CD4-positive, alpha-beta T cell (primary cell): Measurements from ENCODE around the gene POLR3E. TPM values are rescaled to one million over a fixed set of nuclear protein-coding genes. Genes with fewer than 3 reads are reported as not detected.
A peak's percentile ranks its signal among the peaks of the same experiment; 100 is the strongest.

Experiments
- ATAC-seq: fragments of 200-7000 bp; cut with Tn5 transposase; one replicate; pipeline ENCODE4 v1.10.0; 2022; ENCODE audit warnings: mild to moderate bottlenecking; ENCODE audit not compliant: poor library complexity
- CTCF ChIA-PET: fragments of 350-600 bp; sonication (Branson Sonifier 250); formaldehyde crosslinking; loops from one replicate; lab custom pipeline; 2021; ENCODE audit warnings: antibody characterized with exemption, inconsistent platforms; lab: Charles Lee
- POLR2A ChIA-PET: fragments of 350-600 bp; sonication (Branson Sonifier 250); formaldehyde crosslinking; loops from one replicate; lab custom pipeline; 2021; ENCODE audit warnings: antibody characterized with exemption, inconsistent platforms; lab: Charles Lee
- DNase-seq, 14 experiments: peaks; one replicate each; pipeline ENCODE4 v3.0.0-alpha.2; 2013 to 2020; ENCODE audit warnings: mixed read lengths in 2 of 14
- H3K27ac ChIP-seq, 2 donors: one replicate each; pipeline versions ENCODE4 v1.5.1 to v1.7.0; 2013; ENCODE audit warnings: low read length in 2 of 2, low read depth in 1 of 2, mild to moderate bottlenecking in 1 of 2
- H3K27me3 ChIP-seq, 2 experiments: 1 replicate in 1 of 2; 2 replicates in 1 of 2; pipeline versions ENCODE4 v1.6.1 to v1.7.0; 2013; ENCODE audit warnings: low read length in 2 of 2, control low read depth in 1 of 2, mild to moderate bottlenecking in 1 of 2, moderate library complexity in 1 of 2; ENCODE audit not compliant: insufficient read depth in 2 of 2, control insufficient read depth in 1 of 2
- H3K36me3 ChIP-seq: one replicate; pipeline ENCODE4 v1.6.1; 2013; ENCODE audit warnings: low read length, control low read depth; ENCODE audit not compliant: insufficient read depth
- H3K4me1 ChIP-seq: one replicate; pipeline ENCODE4 v1.6.1; 2013; ENCODE audit warnings: low read length, control low read depth; ENCODE audit not compliant: insufficient read depth
- H3K4me3 ChIP-seq: one replicate; pipeline ENCODE4 v1.5.1; 2013; ENCODE audit warnings: mild to moderate bottlenecking, low read length, moderate library complexity
- H3K9me3 ChIP-seq, 2 experiments: 1 replicate in 1 of 2; 2 replicates in 1 of 2; pipeline versions ENCODE4 v1.6.1 to v1.7.0; 2013; ENCODE audit warnings: low read length in 2 of 2, mild to moderate bottlenecking in 2 of 2, control low read depth in 1 of 2, moderate library complexity in 1 of 2; ENCODE audit not compliant: control insufficient read depth in 1 of 2, insufficient read depth in 1 of 2
- H3K27ac Mint-ChIP-seq: one replicate; pipeline ENCODE4 v1.8.0; 2020; ENCODE audit warnings: mixed read lengths
- H3K27me3 Mint-ChIP-seq: one replicate; pipeline ENCODE4 v1.8.0; 2021; ENCODE audit warnings: mixed read lengths
- H3K36me3 Mint-ChIP-seq: one replicate; pipeline ENCODE4 v1.8.0; 2021; ENCODE audit warnings: low read depth, mixed read lengths
- H3K4me1 Mint-ChIP-seq: one replicate; pipeline ENCODE4 v1.8.0; 2021; ENCODE audit warnings: low read depth, mixed read lengths
- H3K4me3 Mint-ChIP-seq: one replicate; pipeline ENCODE4 v1.8.0; 2020; ENCODE audit warnings: mild to moderate bottlenecking, mixed read lengths
- H3K9me3 Mint-ChIP-seq: one replicate; pipeline ENCODE4 v1.8.0; 2020; ENCODE audit warnings: mixed read lengths
- CTCF ChIP-seq: fragments of 200-600 bp; IDR thresholded peaks from one replicate; pipeline ENCODE4 v1.8.0; 2022; ENCODE audit warnings: antibody characterized with exemption, mild to moderate bottlenecking
- intact Hi-C, 2 experiments: fragments of 100-400 bp; cut with DNase I in 1 of 2; cut with micrococcal nuclease in 1 of 2; formaldehyde crosslinking; loops; one replicate each; pipeline versions ENCODE4 v1.15.1 to v1.9.0; 2023 to 2025; cut with DNase I, micrococcal nuclease
- total RNA-seq, 174 experiments: library from RNA in 2 of 174; stranded (reverse) in 2 of 174; gene quantifications; one replicate each; pipeline ENCODE4 v1.2.3 and lab custom pipeline; 2021 to 2026

POLR3E gene
- total RNA-seq, 2 experiments from 2014 or later: 239 to 242 TPM

DNA sequence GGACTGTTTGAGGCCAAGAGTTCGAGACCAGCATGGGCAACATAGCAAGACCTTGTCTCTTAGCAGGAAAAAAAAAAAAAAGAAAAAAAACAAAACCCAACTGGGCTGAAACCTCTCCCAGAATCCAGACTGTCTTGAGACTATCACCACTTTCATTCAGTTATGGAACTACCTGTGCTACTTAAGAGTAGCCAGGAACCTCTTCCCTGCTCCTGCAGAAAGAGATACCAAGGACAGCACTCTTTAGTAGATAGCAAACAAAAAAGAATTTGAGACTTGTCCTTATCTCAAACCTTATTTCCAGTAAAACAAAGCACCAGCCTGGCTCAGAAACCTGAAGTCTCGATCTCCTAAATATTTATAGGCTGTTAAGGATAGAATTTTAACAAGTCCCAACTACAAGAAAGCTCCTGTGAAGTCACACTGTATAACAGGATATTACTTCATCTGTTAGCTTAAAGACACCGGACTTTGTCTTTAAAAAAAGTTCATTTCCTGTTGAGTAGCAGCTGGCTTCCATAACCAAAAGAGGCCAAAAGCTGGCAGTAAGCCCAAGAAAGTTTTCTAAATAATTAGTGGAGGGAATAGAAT, 72.1 kb downstream of the POLR3E start:
- Mint-ChIP-seq H3K4me1 (peaks cover 89% of the 10 kb centered on the region), H3K9me3 (no peaks in the 10 kb centered on the region), H3K36me3 (peaks cover 71% of the 10 kb centered on the region), H3K27me3 (no peaks in the 10 kb centered on the region), H3K4me3 (peak overlapping the region; percentile 73), H3K27ac (peak overlapping the region; percentile 97)
- H3K9me3 ChIP-seq: no peaks in the 10 kb centered on the region
- H3K27me3 ChIP-seq: no peaks in the 10 kb centered on the region
- no peak for ATAC-seq
- H3K36me3 ChIP-seq: peaks cover 14% of the 10 kb centered on the region
- TF ChIP-seq CTCF: no peak
- ChIA-PET POLR2A (interaction anchor here (0.6 to 7.6 kb wide), 6 partner anchors 12 to 48 kb away, joined by 3 to 327 read pairs (median 6); no protein-coding TSS in a partner anchor), CTCF (interaction anchor here (0.9 to 1.7 kb wide), 3 partner anchors 11 to 48 kb away, joined by 3 to 5 read pairs (median 3); no protein-coding TSS in a partner anchor)
- intact Hi-C loops: loop anchor here in 1 of 2 experiments (1.0 kb wide), 1 partner anchor 11 kb away; no protein-coding TSS in a partner anchor
- no peak overlapping the region for H3K4me3 ChIP-seq
- H3K27ac ChIP-seq: peak overlapping the region in 1 of 2 donors; percentile 45
- peak in 3 of 14 experiments; percentile 49 to 78 (median 49) for DNase-seq
- peaks cover 45% of the 10 kb centered on the region for H3K4me1 ChIP-seq

GRCh38 chr16:22370038-22370820, 73.0 kb downstream of the POLR3E start:
- intact Hi-C loops: loop anchor here in 1 of 2 experiments (5.0 to 10.0 kb wide), 3 partner anchors 43 to 183 kb away; no protein-coding TSS in a partner anchor
- H3K4me3 ChIP-seq: no peak overlapping the region
- peak overlapping the region; percentile 99 for H3K4me3 Mint-ChIP-seq
- DNase-seq (no peak), ATAC-seq (no peak)
- peak overlapping the region; percentile 97 for H3K27ac Mint-ChIP-seq
- H3K36me3 ChIP-seq: peaks cover 6% of the 10 kb centered on the region
- peaks cover 68% of the 10 kb centered on the region for H3K36me3 Mint-ChIP-seq
- H3K27me3 Mint-ChIP-seq: no peaks in the 10 kb centered on the region
- H3K9me3 Mint-ChIP-seq: no peaks in the 10 kb centered on the region
- no peaks in the 10 kb centered on the region for H3K27me3 ChIP-seq
- ChIA-PET POLR2A (interaction anchor here (1.0 to 7.6 kb wide), 5 partner anchors 11 to 49 kb away, joined by 4 to 327 read pairs (median 8); no protein-coding TSS in a partner anchor), CTCF (interaction anchor here (0.9 to 1.7 kb wide), 3 partner anchors 12 to 49 kb away, joined by 3 to 5 read pairs (median 3); no protein-coding TSS in a partner anchor)
- peaks cover 89% of the 10 kb centered on the region for H3K4me1 Mint-ChIP-seq
- H3K27ac ChIP-seq: peak overlapping the region in 1 of 2 donors; percentile 17
- H3K4me1 ChIP-seq: peaks cover 50% of the 10 kb centered on the region
- no peak for TF ChIP-seq CTCF
- no peaks in the 10 kb centered on the region for H3K9me3 ChIP-seq
